ENCODE measurements around the gene PRG2. TPM values are rescaled to one million over a fixed set of nuclear protein-coding genes. Genes with fewer than 3 reads are reported as not detected.
A peak's percentile ranks its signal among the peaks of the same experiment; 100 is the strongest.

PRG2 gene
- total and polyA plus RNA-seq, 2 of the 13 experiments (the other 11 are each of a cell fraction or from before 2014, with no cell fraction given), result not detected

DNA sequence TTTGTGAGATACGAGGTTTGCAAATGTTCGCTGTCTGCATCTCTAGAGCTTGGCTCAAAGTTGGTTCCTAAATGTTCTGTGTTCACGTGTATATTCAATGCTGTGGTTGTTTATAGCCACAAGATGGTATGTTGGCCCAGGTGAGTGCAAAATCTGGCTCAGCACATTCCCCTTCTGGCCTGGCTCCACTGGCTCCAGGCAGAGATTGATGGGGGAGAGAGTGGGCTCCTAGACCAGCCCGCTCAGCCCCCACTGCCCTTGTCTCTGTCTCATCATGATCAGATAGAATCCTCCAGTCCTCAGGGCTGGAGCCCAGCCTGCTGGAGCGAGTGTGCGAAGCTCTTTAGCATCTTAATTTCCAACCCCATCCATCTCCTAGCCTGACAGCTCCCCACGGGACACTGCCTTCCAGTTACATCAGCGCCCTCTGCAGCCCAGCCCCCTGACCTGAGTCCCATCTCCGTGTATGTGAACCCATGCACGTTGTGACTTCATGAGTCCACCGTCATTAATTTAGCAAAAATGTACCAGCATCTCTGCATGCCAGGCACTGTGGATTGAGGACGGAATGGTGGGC lies 50.3 kb downstream of the PRG2 start (continued):
- TF ChIP-seq DNMT1 (CRISPR knock-in tag; IDR thresholded peaks at IDR 0.05) (no peak), ZFP36L2 (CRISPR knock-in tag; IDR thresholded peaks at IDR 0.05) (no peak), XRCC5 (optimal IDR thresholded peaks at IDR 0.05; ENCODE audit: low read length) (peak; percentile 32), HOXD1 (CRISPR knock-in tag; IDR thresholded peaks at IDR 0.05) (peak; percentile 52; the same call in 1 of the 2 replicates), ASH2L (IDR thresholded peaks at IDR 0.05; ENCODE audit: insufficient read length, low read depth, low read length) (no peak), MEIS1 (CRISPR knock-in tag; IDR thresholded peaks at IDR 0.05; ENCODE audit: borderline replicate concordance) (0 out of 2 replicates have a peak, but pooled peaks have one; percentile 37), PITX1 (CRISPR knock-in tag; IDR thresholded peaks at IDR 0.05) (peak; percentile 13; the same call in 1 of the 2 replicates), MXD4 (CRISPR knock-in tag; IDR thresholded peaks at IDR 0.05) (no peak), ZNF761 (CRISPR knock-in tag; conservative IDR thresholded peaks at IDR 0.05) (no peak), SOX6 (IDR thresholded peaks at IDR 0.05) (no peak), SOX6 (CRISPR knock-in tag; IDR thresholded peaks at IDR 0.05) (0 out of 2 replicates have a peak, but pooled peaks have one; percentile 12), TAF1 (CRISPR knock-in tag; IDR thresholded peaks at IDR 0.05) (no peak), NFE2L2 (IDR thresholded peaks at IDR 0.05; ENCODE audit: low read length) (no peak), ZNF766 (CRISPR knock-in tag; IDR thresholded peaks at IDR 0.05; ENCODE audit: borderline replicate concordance) (no peak), RAD21 (CRISPR knock-in tag; IDR thresholded peaks at IDR 0.05) (peak; percentile 31; the same call in 1 of the 2 replicates), HNRNPH1 (optimal IDR thresholded peaks at IDR 0.05; ENCODE audit: low read depth, low read length) (no peak), ZNF20 (CRISPR knock-in tag; IDR thresholded peaks at IDR 0.05) (no peak), SP2 (CRISPR knock-in tag; IDR thresholded peaks at IDR 0.05) (no peak), TBX2 (CRISPR knock-in tag; IDR thresholded peaks at IDR 0.05; ENCODE audit: borderline replicate concordance) (0 out of 2 replicates have a peak, but pooled peaks have one; percentile 46), SCMH1 (CRISPR knock-in tag; IDR thresholded peaks at IDR 0.05; ENCODE audit: borderline replicate concordance) (no peak), SP1 (IDR thresholded peaks at IDR 0.05) (no peak), SP1 (CRISPR knock-in tag; IDR thresholded peaks at IDR 0.05) (no peak), CBX1 (IDR thresholded peaks at IDR 0.05; ENCODE audit: low read depth) (no peak)
- TF ChIP-seq, protein P1, sequence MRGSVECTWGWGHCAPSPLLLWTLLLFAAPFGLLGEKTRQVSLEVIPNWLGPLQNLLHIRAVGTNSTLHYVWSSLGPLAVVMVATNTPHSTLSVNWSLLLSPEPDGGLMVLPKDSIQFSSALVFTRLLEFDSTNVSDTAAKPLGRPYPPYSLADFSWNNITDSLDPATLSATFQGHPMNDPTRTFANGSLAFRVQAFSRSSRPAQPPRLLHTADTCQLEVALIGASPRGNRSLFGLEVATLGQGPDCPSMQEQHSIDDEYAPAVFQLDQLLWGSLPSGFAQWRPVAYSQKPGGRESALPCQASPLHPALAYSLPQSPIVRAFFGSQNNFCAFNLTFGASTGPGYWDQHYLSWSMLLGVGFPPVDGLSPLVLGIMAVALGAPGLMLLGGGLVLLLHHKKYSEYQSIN (CRISPR knock-in tag; IDR thresholded peaks at IDR 0.05; ENCODE audit: borderline replicate concordance), result no peak
- TF ChIP-seq, protein P2, sequence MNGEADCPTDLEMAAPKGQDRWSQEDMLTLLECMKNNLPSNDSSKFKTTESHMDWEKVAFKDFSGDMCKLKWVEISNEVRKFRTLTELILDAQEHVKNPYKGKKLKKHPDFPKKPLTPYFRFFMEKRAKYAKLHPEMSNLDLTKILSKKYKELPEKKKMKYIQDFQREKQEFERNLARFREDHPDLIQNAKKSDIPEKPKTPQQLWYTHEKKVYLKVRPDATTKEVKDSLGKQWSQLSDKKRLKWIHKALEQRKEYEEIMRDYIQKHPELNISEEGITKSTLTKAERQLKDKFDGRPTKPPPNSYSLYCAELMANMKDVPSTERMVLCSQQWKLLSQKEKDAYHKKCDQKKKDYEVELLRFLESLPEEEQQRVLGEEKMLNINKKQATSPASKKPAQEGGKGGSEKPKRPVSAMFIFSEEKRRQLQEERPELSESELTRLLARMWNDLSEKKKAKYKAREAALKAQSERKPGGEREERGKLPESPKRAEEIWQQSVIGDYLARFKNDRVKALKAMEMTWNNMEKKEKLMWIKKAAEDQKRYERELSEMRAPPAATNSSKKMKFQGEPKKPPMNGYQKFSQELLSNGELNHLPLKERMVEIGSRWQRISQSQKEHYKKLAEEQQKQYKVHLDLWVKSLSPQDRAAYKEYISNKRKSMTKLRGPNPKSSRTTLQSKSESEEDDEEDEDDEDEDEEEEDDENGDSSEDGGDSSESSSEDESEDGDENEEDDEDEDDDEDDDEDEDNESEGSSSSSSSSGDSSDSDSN (CRISPR knock-in tag; IDR thresholded peaks at IDR 0.05), result no peak
- TF ChIP-seq, protein P3, sequence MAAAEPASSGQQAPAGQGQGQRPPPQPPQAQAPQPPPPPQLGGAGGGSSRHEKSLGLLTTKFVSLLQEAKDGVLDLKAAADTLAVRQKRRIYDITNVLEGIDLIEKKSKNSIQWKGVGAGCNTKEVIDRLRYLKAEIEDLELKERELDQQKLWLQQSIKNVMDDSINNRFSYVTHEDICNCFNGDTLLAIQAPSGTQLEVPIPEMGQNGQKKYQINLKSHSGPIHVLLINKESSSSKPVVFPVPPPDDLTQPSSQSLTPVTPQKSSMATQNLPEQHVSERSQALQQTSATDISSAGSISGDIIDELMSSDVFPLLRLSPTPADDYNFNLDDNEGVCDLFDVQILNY (CRISPR knock-in tag; conservative IDR thresholded peaks at IDR 0.05), result no peak
- TF ChIP-seq, protein P4, sequence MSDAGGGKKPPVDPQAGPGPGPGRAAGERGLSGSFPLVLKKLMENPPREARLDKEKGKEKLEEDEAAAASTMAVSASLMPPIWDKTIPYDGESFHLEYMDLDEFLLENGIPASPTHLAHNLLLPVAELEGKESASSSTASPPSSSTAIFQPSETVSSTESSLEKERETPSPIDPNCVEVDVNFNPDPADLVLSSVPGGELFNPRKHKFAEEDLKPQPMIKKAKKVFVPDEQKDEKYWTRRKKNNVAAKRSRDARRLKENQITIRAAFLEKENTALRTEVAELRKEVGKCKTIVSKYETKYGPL (CRISPR knock-in tag; IDR thresholded peaks at IDR 0.05), result no peak
